Uterus (tissue), 4 donors: ENCODE results near the gene LDLRAD4. TPM values are rescaled to one million over a fixed set of nuclear protein-coding genes. Genes with fewer than 3 reads are reported as not detected.

Source experiments
- DNase-seq, 2 donors: peaks; one replicate each; pipeline ENCODE4 v3.0.0-alpha.2; 2019 to 2020
- H3K27ac ChIP-seq, 2 donors: fragments of 200-600 bp; sonication (generic); 1 replicate in 1 of 2; 2 replicates in 1 of 2; pipeline ENCODE4 v1.5.1; 2016 to 2018
- H3K27me3 ChIP-seq, 2 donors: fragments of 200-600 bp; sonication (generic); one replicate each; pipeline ENCODE4 v1.5.1; 2018 to 2019; ENCODE audit warnings: control low read depth in 1 of 2
- H3K36me3 ChIP-seq, 2 donors: fragments of 200-600 bp; sonication (generic); one replicate each; pipeline ENCODE4 v1.5.1; 2019; ENCODE audit warnings: control low read depth in 1 of 2
- H3K4me1 ChIP-seq, 2 donors: fragments of 200-600 bp; sonication (generic); one replicate each; pipeline ENCODE4 v1.5.1; 2018 to 2019; ENCODE audit warnings: control low read depth in 1 of 2
- H3K4me3 ChIP-seq, 2 donors: fragments of 200-600 bp; sonication (generic); 1 replicate in 1 of 2; 2 replicates in 1 of 2; pipeline ENCODE4 v1.5.1; 2018 to 2019; ENCODE audit warnings: mild to moderate bottlenecking in 1 of 2
- H3K9me3 ChIP-seq, 2 donors: fragments of 200-600 bp; sonication (generic); one replicate each; pipeline ENCODE4 v1.5.1; 2019; ENCODE audit warnings: control low read depth in 1 of 2
- CTCF ChIP-seq, 4 experiments: fragments of 200-600 bp in 2 of 4; fragments of 450-650 bp in 2 of 4; sonication (generic) in 2 of 4; IDR thresholded peaks; one replicate each; pipeline ENCODE4 v1.5.1; 2016 to 2019; ENCODE audit warnings: antibody characterized with exemption in 4 of 4, mild to moderate bottlenecking in 2 of 4, moderate library complexity in 1 of 4
- POLR2A ChIP-seq, 2 donors: fragments of 450-650 bp; IDR thresholded peaks; one replicate each; pipeline ENCODE4 v1.6.1; 2016; ENCODE audit warnings: antibody characterized with exemption in 2 of 2, mild to moderate bottlenecking in 1 of 2, moderate library complexity in 1 of 2
- intact Hi-C: fragments of 100-400 bp; cut with DNase I; formaldehyde crosslinking; loops from one replicate; pipeline ENCODE4 v1.15.1; 2023; ENCODE audit warnings: low total_unique reads
- total RNA-seq, 4 donors: library from RNA; depleted of rRNA in 3 of 4; stranded (reverse); fragments of >200 nt in 3 of 4; gene quantifications; one replicate each; pipeline versions ENCODE4 v1.1.0 to v1.2.4, GENCODE V29; 2014 to 2023
- donor health status: DM: yes; HTN: yes; CAD: no.

LDLRAD4 gene
- total RNA-seq, 4 donors from 2014 or later = 23.8 to 82.2 (median 39.3) TPM

DNA sequence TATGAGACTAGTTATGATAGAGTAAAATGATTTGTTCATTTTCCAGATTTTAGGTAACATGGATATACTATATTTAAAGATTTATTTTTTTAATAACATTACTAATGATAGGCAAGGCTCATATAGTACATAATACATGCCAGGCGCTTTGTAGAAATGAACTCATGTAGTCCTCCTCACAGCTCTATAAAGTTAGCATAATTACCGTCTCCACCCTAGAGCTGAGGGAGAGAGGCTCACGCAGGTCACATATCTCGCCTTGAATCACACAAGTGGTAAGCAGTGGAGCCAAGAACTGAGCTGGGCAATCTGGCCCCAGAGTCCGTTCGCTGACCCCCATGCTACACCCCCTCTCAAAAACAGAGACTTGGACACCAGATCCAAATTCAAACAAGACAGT is 285.3 kb downstream of the LDLRAD4 start:
- Histone ChIP-seq H3K27me3 (no peaks in the 10 kb centered on the region), H3K9me3 (no peaks in the 10 kb centered on the region), H3K4me3 (no peak overlapping the region), H3K36me3 (no peaks in the 10 kb centered on the region), H3K4me1 (peaks cover 0 to 4% of the 10 kb centered on the region in 2 donors), H3K27ac (no peak overlapping the region)
- intact Hi-C loops = no loop called here
- no peak for DNase-seq
- no peak for TF ChIP-seq CTCF (IDR thresholded peaks at IDR 0.05)
- no peak for TF ChIP-seq POLR2A (IDR thresholded peaks at IDR 0.05)

GRCh38 chr18:13505780-13506345 is 287.3 kb downstream of the LDLRAD4 start:
- no peak for TF ChIP-seq CTCF (IDR thresholded peaks at IDR 0.05)
- TF ChIP-seq POLR2A (IDR thresholded peaks at IDR 0.05) = no peak

DNA sequence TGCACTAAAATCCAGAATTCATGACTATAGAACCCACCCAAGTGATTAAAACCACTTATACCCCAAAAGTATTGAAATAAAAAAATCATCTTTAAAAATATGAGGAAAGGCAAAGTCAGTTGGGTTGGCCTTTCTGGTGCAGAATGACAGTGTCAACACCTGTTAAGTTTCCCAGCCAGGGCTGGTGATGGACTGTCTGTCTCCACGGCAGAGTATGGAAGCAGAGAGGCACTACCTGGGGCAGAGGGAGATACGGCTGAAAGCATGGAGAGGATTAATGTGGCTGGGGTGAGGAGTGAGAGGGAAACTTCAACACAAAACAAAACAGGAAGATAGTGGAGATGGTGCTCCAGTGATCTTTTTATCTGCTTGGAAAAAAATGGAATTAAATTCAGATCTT is 292.0 kb downstream of the LDLRAD4 start:
- Histone ChIP-seq H3K4me3 (no peak overlapping the region), H3K4me1 (no peaks in the 10 kb centered on the region), H3K27ac (no peak overlapping the region), H3K36me3 (no peaks in the 10 kb centered on the region), H3K9me3 (no peaks in the 10 kb centered on the region), H3K27me3 (no peaks in the 10 kb centered on the region)
- intact Hi-C loops = no loop called here
- no peak for TF ChIP-seq POLR2A (IDR thresholded peaks at IDR 0.05)
- no peak for TF ChIP-seq CTCF (IDR thresholded peaks at IDR 0.05)
- DNase-seq = no peak

More at GRCh38 chr18:13505780-13506345, 287.3 kb downstream of the LDLRAD4 start:
- H3K9me3 ChIP-seq = no peaks in the 10 kb centered on the region
- no peak for DNase-seq
- no peaks in the 10 kb centered on the region for H3K4me1 ChIP-seq
- intact Hi-C loops = no loop called here
- no peaks in the 10 kb centered on the region for H3K27me3 ChIP-seq
- no peak overlapping the region for H3K27ac ChIP-seq
- H3K36me3 ChIP-seq = no peaks in the 10 kb centered on the region
- no peak overlapping the region for H3K4me3 ChIP-seq

- H3K27me3 ChIP-seq = no peaks in the 10 kb centered on the region
- TF ChIP-seq CTCF (IDR thresholded peaks at IDR 0.05) = no peak
- TF ChIP-seq POLR2A (IDR thresholded peaks at IDR 0.05) = no peak
- intact Hi-C loops = no loop called here
- no peak for DNase-seq
- no peaks in the 10 kb centered on the region for H3K9me3 ChIP-seq
- no peak overlapping the region for H3K27ac ChIP-seq
- H3K4me3 ChIP-seq = no peak overlapping the region
- no peaks in the 10 kb centered on the region for H3K36me3 ChIP-seq
- H3K4me1 ChIP-seq = no peaks in the 10 kb centered on the region
Observed at GRCh38 chr18:13511961-13512577, 293.5 kb downstream of the LDLRAD4 start.

DNA sequence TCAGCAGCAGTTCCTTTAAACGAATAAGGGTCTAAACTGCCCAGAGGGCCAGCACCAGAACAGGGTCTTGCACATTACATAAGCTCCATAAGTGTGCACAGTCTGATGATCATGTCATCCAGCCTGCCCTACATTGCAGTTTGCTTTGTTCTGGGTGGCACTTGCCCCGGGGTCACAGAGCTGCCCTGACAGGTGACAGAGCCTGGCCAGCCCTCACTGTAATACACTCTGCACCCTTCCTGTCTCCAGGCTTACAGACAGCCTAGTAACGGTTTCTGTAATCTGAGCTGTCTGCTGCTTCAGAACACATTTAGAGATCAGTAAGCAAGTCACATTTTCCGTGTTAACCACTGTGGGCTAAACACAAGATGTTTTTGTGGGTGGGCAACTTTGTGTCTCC is 294.5 kb downstream of the LDLRAD4 start:
- TF ChIP-seq CTCF (IDR thresholded peaks at IDR 0.05) (no peak), POLR2A (IDR thresholded peaks at IDR 0.05) (no peak)

More for the DNA sequence above, 294.5 kb downstream of the LDLRAD4 start:
- H3K27ac ChIP-seq = no peak overlapping the region
- no peaks in the 10 kb centered on the region for H3K9me3 ChIP-seq
- intact Hi-C loops = no loop called here
- no peaks in the 10 kb centered on the region for H3K27me3 ChIP-seq
- no peaks in the 10 kb centered on the region for H3K36me3 ChIP-seq
- H3K4me3 ChIP-seq = no peak overlapping the region
- DNase-seq = no peak
- H3K4me1 ChIP-seq = no peaks in the 10 kb centered on the region
